ENCODE data around the gene YBX3.

The YBX3 gene

GRCh38 chr12:10668526-10668925 lies 54.6 kb downstream of the YBX3 start:
- H2AFZ ChIP-seq (ENCODE audit: low read length): no peak overlapping the region
- no peaks in the 10 kb centered on the region for H3K36me3 ChIP-seq (replicated peaks; ENCODE audit: insufficient read depth, low read length)
- H3K27ac ChIP-seq (ENCODE audit: low read length): no peak overlapping the region
- no peaks in the 10 kb centered on the region for H4K20me1 ChIP-seq (ENCODE audit: insufficient read depth, low read length)
- no peak for TF ChIP-seq EZH2 (optimal IDR thresholded peaks at IDR 0.05; ENCODE audit: low read depth, low read length)
- TF ChIP-seq CTCF (IDR thresholded peaks at IDR 0.05; ENCODE audit: low read length): no peak
- no peak for TF ChIP-seq EZH2phosphoT487 (IDR thresholded peaks at IDR 0.05; ENCODE audit: low read length)
- H3K9ac ChIP-seq (ENCODE audit: low read length): no peak overlapping the region
- no peaks in the 10 kb centered on the region for H3K9me2 ChIP-seq (replicated peaks; ENCODE audit: insufficient read depth, low read length)
- H3K4me3 ChIP-seq (ENCODE audit: low read length): no peak overlapping the region
- no peaks in the 10 kb centered on the region for H3K79me2 ChIP-seq (ENCODE audit: low read length)
- no peaks in the 10 kb centered on the region for H3K27me3 ChIP-seq (replicated peaks; ENCODE audit: insufficient read depth, low read length)
- no peaks in the 10 kb centered on the region for H3F3A ChIP-seq (ENCODE audit: insufficient read depth, low read length)
- no peak overlapping the region for H3K4me2 ChIP-seq (ENCODE audit: low read depth, low read length)
- 0 out of 2 replicates have a peak, but pooled peaks cover 1% of the 10 kb centered on the region for H3K4me1 ChIP-seq (ENCODE audit: low read length)
- no peak for DNase-seq
- H3K9me3 ChIP-seq (replicated peaks; ENCODE audit: insufficient read depth, low read length): no peaks in the 10 kb centered on the region

- Histone ChIP-seq H2AFZ (ENCODE audit: low read length) (no peak overlapping the region), H3K27me3 (replicated peaks; ENCODE audit: insufficient read depth, low read length) (no peaks in the 10 kb centered on the region), H3K4me1 (ENCODE audit: low read length) (no peaks in the 10 kb centered on the region), H3K9me2 (replicated peaks; ENCODE audit: insufficient read depth, low read length) (no peaks in the 10 kb centered on the region), H4K20me1 (ENCODE audit: insufficient read depth, low read length) (no peaks in the 10 kb centered on the region), H3K27ac (ENCODE audit: low read length) (no peak overlapping the region), H3K9me3 (replicated peaks; ENCODE audit: insufficient read depth, low read length) (no peaks in the 10 kb centered on the region), H3F3A (ENCODE audit: insufficient read depth, low read length) (no peaks in the 10 kb centered on the region), H3K79me2 (ENCODE audit: low read length) (no peaks in the 10 kb centered on the region), H3K4me2 (ENCODE audit: low read depth, low read length) (no peak overlapping the region), H3K9ac (ENCODE audit: low read length) (no peak overlapping the region), H3K4me3 (ENCODE audit: low read length) (no peak overlapping the region), H3K36me3 (replicated peaks; ENCODE audit: insufficient read depth, low read length) (no peaks in the 10 kb centered on the region)
- DNase-seq: no peak
- no peak for TF ChIP-seq EZH2phosphoT487 (IDR thresholded peaks at IDR 0.05; ENCODE audit: low read length)
- no peak for TF ChIP-seq EZH2 (optimal IDR thresholded peaks at IDR 0.05; ENCODE audit: low read depth, low read length)
- TF ChIP-seq CTCF (IDR thresholded peaks at IDR 0.05; ENCODE audit: low read length): no peak
Measured at GRCh38 chr12:10667581-10667980, 55.5 kb downstream of the YBX3 start.

- Histone ChIP-seq H4K20me1 (ENCODE audit: insufficient read depth, low read length) (no peaks in the 10 kb centered on the region), H3K9me2 (replicated peaks; ENCODE audit: insufficient read depth, low read length) (no peaks in the 10 kb centered on the region), H3K27ac (ENCODE audit: low read length) (no peak overlapping the region), H2AFZ (ENCODE audit: low read length) (no peak overlapping the region), H3K36me3 (replicated peaks; ENCODE audit: insufficient read depth, low read length) (no peaks in the 10 kb centered on the region), H3K79me2 (ENCODE audit: low read length) (no peaks in the 10 kb centered on the region), H3K4me2 (ENCODE audit: low read depth, low read length) (no peak overlapping the region), H3K9ac (ENCODE audit: low read length) (no peak overlapping the region), H3K4me1 (ENCODE audit: low read length) (no peaks in the 10 kb centered on the region), H3F3A (ENCODE audit: insufficient read depth, low read length) (no peaks in the 10 kb centered on the region), H3K27me3 (replicated peaks; ENCODE audit: insufficient read depth, low read length) (no peaks in the 10 kb centered on the region), H3K4me3 (ENCODE audit: low read length) (no peak overlapping the region), H3K9me3 (replicated peaks; ENCODE audit: insufficient read depth, low read length) (no peaks in the 10 kb centered on the region)
- no peak for DNase-seq
- no peak for TF ChIP-seq CTCF (IDR thresholded peaks at IDR 0.05; ENCODE audit: low read length)
Measured at GRCh38 chr12:10664499-10664898, 58.6 kb downstream of the YBX3 start.
